ENCODE results near the gene TRIM15.
"Not testable (repeated sequence)": the region's sequence is repeated elsewhere in the genome, so short reads cannot be mapped to it uniquely, and the experiment has no call there.

The TRIM15 gene

GRCh38 chr6:30116724-30117123 lies 46.6 kb upstream of the TRIM15 start:
- Histone ChIP-seq H3K4me1 (ENCODE audit: control insufficient read depth, insufficient read depth, low read length) (no peaks in the 10 kb centered on the region), H3K36me3 (ENCODE audit: control insufficient read depth in 2 of 2, insufficient read depth in 1 of 2, low read length in 2 of 2) (no peaks in the 10 kb centered on the region), H3K9me3 (ENCODE audit: control insufficient read depth, insufficient read depth, low read depth, low read length) (no peaks in the 10 kb centered on the region), H3K27ac (ENCODE audit: extremely low read depth, low read depth, low read length) (no peak overlapping the region), H3K4me3 (ENCODE audit: low read depth, low read length) (no peak overlapping the region)
- peak; percentile 57 for TF ChIP-seq ZBTB17 (tag by site-specific recombination; IDR thresholded peaks at IDR 0.05)
- TF ChIP-seq PRDM4 (tag by site-specific recombination; IDR thresholded peaks at IDR 0.05): no peak
- TF ChIP-seq PATZ1 (tag by site-specific recombination; IDR thresholded peaks at IDR 0.05): no peak
- ChIA-PET CTCF (interaction anchor here (0.6 to 6.8 kb wide), 6 partner anchors 12 to 379 kb away, joined by 3 to 78 read pairs (median 4); no protein-coding TSS in a partner anchor), POLR2A (no interaction called here)

- TF ChIP-seq ZNF366 (tag by site-specific recombination; conservative IDR thresholded peaks at IDR 0.05) (peak; percentile 92), ZNF639 (tag by site-specific recombination; IDR thresholded peaks at IDR 0.05) (0 out of 2 replicates have a peak, but pooled peaks have one; percentile 24), PRDM10 (tag by site-specific recombination; IDR thresholded peaks at IDR 0.05) (0 out of 2 replicates have a peak, but pooled peaks have one; percentile 23)
- H3K36me3 ChIP-seq (ENCODE audit: control insufficient read depth in 2 of 2, insufficient read depth in 1 of 2, low read length in 2 of 2); H3K4me3 ChIP-seq (ENCODE audit: low read depth, low read length); H3K4me1 ChIP-seq (ENCODE audit: control insufficient read depth, insufficient read depth, low read length); POLR2A ChIA-PET; H3K9me3 ChIP-seq (ENCODE audit: control insufficient read depth, insufficient read depth, low read depth, low read length); H3K27ac ChIP-seq (ENCODE audit: extremely low read depth, low read depth, low read length): not testable (repeated sequence)
- CTCF ChIA-PET: interaction anchor here (0.7 to 8.0 kb wide), 5 partner anchors 13 to 1240 kb away, joined by 3 to 86 read pairs (median 3); no protein-coding TSS in a partner anchor
Observed at GRCh38 chr6:30118691-30119090, 44.7 kb upstream of the TRIM15 start.

GRCh38 chr6:30121446-30122366 lies 41.6 kb upstream of the TRIM15 start:
- H3K9me3 ChIP-seq (ENCODE audit: control insufficient read depth, insufficient read depth, low read depth, low read length): no peaks in the 10 kb centered on the region
- H3K4me1 ChIP-seq (ENCODE audit: control insufficient read depth, insufficient read depth, low read length): no peaks in the 10 kb centered on the region
- TF ChIP-seq ZNF350 (tag by site-specific recombination; IDR thresholded peaks at IDR 0.05): no peak
- TF ChIP-seq ZNF561 (tag by site-specific recombination; IDR thresholded peaks at IDR 0.05; ENCODE audit: borderline replicate concordance): no peak
- no peak for TF ChIP-seq ZNF549 (tag by site-specific recombination; IDR thresholded peaks at IDR 0.05)
- TF ChIP-seq OSR2 (tag by site-specific recombination; IDR thresholded peaks at IDR 0.05): no peak
- TF ChIP-seq ZNF776 (tag by site-specific recombination; IDR thresholded peaks at IDR 0.05; ENCODE audit: borderline replicate concordance): no peak
- TF ChIP-seq ZNF23 (tag by site-specific recombination; IDR thresholded peaks at IDR 0.05; ENCODE audit: borderline replicate concordance): no peak
- TF ChIP-seq ZNF26 (tag by site-specific recombination; IDR thresholded peaks at IDR 0.05): no peak
- H3K4me3 ChIP-seq (ENCODE audit: low read depth, low read length): no peak overlapping the region
- CTCF ChIA-PET: interaction anchor here (0.5 to 8.0 kb wide), 5 partner anchors 10 to 118 kb away, joined by 3 to 86 read pairs (median 6); partner anchors contain the start of gene TRIM40
- POLR2A ChIA-PET: no interaction called here
- no peaks in the 10 kb centered on the region for H3K36me3 ChIP-seq (ENCODE audit: control insufficient read depth in 2 of 2, insufficient read depth in 1 of 2, low read length in 2 of 2)
- no peak overlapping the region for H3K27ac ChIP-seq (ENCODE audit: extremely low read depth, low read depth, low read length)

Data from HEK293 (cell line).